ENCODE data around the gene JAKMIP2. TPM values are rescaled to one million over a fixed set of nuclear protein-coding genes. Genes with fewer than 3 reads are reported as not detected.

Gene JAKMIP2
- total RNA-seq, 1 experiment from 2014 or later, result 39.5 TPM

DNA sequence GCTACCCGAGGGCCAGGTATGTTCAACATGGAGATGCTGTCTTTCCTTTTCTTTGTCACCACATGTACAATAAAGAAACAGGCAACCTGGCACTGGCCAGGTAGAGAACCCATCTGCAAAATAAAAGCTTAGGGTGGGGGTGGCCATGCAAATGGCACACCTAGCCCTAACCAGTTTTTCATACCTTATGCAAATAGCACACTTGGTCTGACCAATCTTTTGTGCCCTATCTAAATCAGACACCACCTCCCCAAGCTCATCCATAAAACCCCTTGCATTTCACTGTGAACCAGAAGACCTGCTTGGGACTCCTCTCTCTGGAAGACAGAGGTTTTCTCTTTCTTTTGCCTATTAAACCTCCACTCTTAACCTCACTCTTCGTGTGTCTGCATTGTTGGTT lies 33.9 kb downstream of the JAKMIP2 start:
- no peak overlapping the region for H3K4me3 ChIP-seq (ENCODE audit: low read length)
- H3K36me3 ChIP-seq (ENCODE audit: insufficient read depth, low read length), result peaks cover 18% of the 10 kb centered on the region
- H2AFZ ChIP-seq (ENCODE audit: low read length), result no peak overlapping the region
- H3K4me1 ChIP-seq (ENCODE audit: low read length), result peaks cover 21% of the 10 kb centered on the region; the same call in 1 of the 2 replicates
- H3K27me3 ChIP-seq (ENCODE audit: low read length), result no peaks in the 10 kb centered on the region
- no peaks in the 10 kb centered on the region for H3K9me3 ChIP-seq (ENCODE audit: low read length)
- no peak overlapping the region for H3K9ac ChIP-seq (ENCODE audit: low read length)
- H3K9me2 ChIP-seq (replicated peaks; ENCODE audit: insufficient read depth, low read length), result no peaks in the 10 kb centered on the region
- no peaks in the 10 kb centered on the region for H4K20me1 ChIP-seq (ENCODE audit: insufficient read depth, low read depth, low read length)
- H3K4me2 ChIP-seq (ENCODE audit: low read depth, low read length, poor library complexity, severe bottlenecking), result no peak overlapping the region
- peaks cover 96% of the 10 kb centered on the region for H3K79me2 ChIP-seq (ENCODE audit: low read length)
- H3K27ac ChIP-seq (ENCODE audit: low read length), result no peak overlapping the region
- DNase-seq, result no peak

DNA sequence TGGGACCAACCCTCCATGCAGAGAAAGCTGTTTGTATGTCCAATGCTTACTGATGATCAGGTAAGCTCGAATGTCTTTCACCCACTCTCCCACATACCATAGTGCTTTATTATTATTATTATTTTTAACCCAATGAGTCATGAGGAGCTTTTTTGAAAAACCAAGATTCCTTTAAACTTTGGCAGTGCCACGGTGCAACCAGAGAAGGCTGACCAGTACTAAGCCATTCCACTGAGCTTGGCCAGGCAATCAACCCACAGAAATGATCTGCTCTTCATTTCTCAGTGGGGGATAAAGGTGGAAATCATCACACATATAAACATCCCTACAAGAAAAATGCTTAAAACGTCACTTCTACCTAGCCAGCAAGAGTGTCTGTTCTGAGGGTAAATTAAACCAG lies 35.5 kb downstream of the JAKMIP2 start:
- no peaks in the 10 kb centered on the region for H3K9me3 ChIP-seq (ENCODE audit: low read length)
- H3K27me3 ChIP-seq (ENCODE audit: low read length), result no peaks in the 10 kb centered on the region
- H3K4me2 ChIP-seq (ENCODE audit: low read depth, low read length, poor library complexity, severe bottlenecking), result no peak overlapping the region
- no peak for DNase-seq
- H3K36me3 ChIP-seq (ENCODE audit: insufficient read depth, low read length), result peaks cover 9% of the 10 kb centered on the region; the same call in 1 of the 2 replicates
- peaks cover 96% of the 10 kb centered on the region for H3K79me2 ChIP-seq (ENCODE audit: low read length)
- no peaks in the 10 kb centered on the region for H3K9me2 ChIP-seq (replicated peaks; ENCODE audit: insufficient read depth, low read length)
- H3K27ac ChIP-seq (ENCODE audit: low read length), result no peak overlapping the region
- H3K4me1 ChIP-seq (ENCODE audit: low read length), result peaks cover 21% of the 10 kb centered on the region; the same call in 1 of the 2 replicates
- no peak overlapping the region for H3K9ac ChIP-seq (ENCODE audit: low read length)
- no peak overlapping the region for H3K4me3 ChIP-seq (ENCODE audit: low read length)
- no peaks in the 10 kb centered on the region for H4K20me1 ChIP-seq (ENCODE audit: insufficient read depth, low read depth, low read length)
- no peak overlapping the region for H2AFZ ChIP-seq (ENCODE audit: low read length)

DNA sequence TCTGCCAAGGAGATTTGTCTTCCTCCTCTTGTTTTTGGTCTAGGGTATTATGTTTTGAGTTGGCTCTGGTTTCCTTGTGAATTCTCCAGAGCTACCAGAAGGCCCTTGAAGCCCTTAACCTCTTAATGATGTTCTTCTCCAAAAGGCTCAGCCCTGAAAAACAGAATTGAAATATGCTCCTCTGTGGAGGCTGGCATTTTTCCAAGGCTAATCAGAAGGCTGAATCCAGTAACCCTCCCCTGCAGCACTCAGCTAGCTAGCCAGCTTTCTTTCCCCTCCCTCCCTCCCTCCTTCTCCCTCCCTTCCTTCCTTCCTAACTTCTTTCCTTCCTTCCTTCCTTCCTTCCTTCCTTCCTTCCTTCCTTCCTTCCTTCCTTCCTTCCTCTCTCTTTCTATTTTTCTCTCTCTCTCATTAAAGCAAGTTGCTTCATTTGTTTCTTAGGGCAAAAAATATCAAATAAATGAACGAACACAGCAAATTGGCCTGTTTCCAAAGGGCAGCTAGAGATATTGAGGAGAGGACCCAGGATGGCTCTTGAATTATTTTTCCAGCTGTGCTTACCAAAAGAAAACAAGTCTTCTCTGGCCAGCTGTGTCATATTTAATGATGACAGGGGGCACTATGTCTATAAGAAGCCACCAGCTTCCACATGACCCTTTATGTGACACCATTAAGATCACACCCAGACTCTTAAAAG lies 38.7 kb downstream of the JAKMIP2 start:
- Histone ChIP-seq H3K27ac (ENCODE audit: low read length) (no peak overlapping the region), H3K4me1 (ENCODE audit: low read length) (peaks cover 22% of the 10 kb centered on the region)

DNA sequence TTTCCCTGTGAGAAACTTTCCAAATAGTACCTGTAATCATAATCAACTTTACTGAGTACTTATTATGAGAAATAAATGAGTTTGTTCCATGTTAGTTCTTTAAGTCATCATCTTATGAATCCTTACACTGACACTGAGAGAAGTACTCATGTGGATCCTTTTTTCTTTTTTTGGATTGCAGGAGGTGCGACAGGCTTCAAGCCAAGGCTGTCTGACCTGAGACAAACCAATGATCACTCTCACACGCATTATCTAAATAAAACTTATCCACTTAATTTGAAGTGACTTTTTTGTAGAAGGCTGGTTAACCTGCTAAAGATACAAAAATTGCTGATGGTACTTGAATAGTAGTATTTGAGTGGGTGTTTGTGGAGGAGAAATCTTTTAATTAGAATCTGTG lies 39.5 kb downstream of the JAKMIP2 start:
- Histone ChIP-seq H3K9ac (ENCODE audit: low read length) (no peak overlapping the region), H3K27me3 (ENCODE audit: low read length) (no peaks in the 10 kb centered on the region), H4K20me1 (ENCODE audit: insufficient read depth, low read depth, low read length) (no peaks in the 10 kb centered on the region), H3K4me1 (ENCODE audit: low read length) (peaks cover 20% of the 10 kb centered on the region), H3K4me2 (ENCODE audit: low read depth, low read length, poor library complexity, severe bottlenecking) (no peak overlapping the region), H3K9me2 (replicated peaks; ENCODE audit: insufficient read depth, low read length) (no peaks in the 10 kb centered on the region), H3K9me3 (ENCODE audit: low read length) (no peaks in the 10 kb centered on the region), H3K27ac (ENCODE audit: low read length) (no peak overlapping the region), H3K4me3 (ENCODE audit: low read length) (no peak overlapping the region), H3K79me2 (ENCODE audit: low read length) (peaks cover 91% of the 10 kb centered on the region), H3K36me3 (ENCODE audit: insufficient read depth, low read length) (no peaks in the 10 kb centered on the region), H2AFZ (ENCODE audit: low read length) (no peak overlapping the region)
- no peak for DNase-seq

More for the DNA sequence above, 38.7 kb downstream of the JAKMIP2 start:
- no peaks in the 10 kb centered on the region for H4K20me1 ChIP-seq (ENCODE audit: insufficient read depth, low read depth, low read length)
- no peaks in the 10 kb centered on the region for H3K36me3 ChIP-seq (ENCODE audit: insufficient read depth, low read length)
- H3K27me3 ChIP-seq (ENCODE audit: low read length), result no peaks in the 10 kb centered on the region
- no peak overlapping the region for H3K9ac ChIP-seq (ENCODE audit: low read length)
- no peak overlapping the region for H2AFZ ChIP-seq (ENCODE audit: low read length)
- H3K79me2 ChIP-seq (ENCODE audit: low read length), result peaks cover 92% of the 10 kb centered on the region
- no peak overlapping the region for H3K4me2 ChIP-seq (ENCODE audit: low read depth, low read length, poor library complexity, severe bottlenecking)
- H3K9me3 ChIP-seq (ENCODE audit: low read length), result no peaks in the 10 kb centered on the region
- no peaks in the 10 kb centered on the region for H3K9me2 ChIP-seq (replicated peaks; ENCODE audit: insufficient read depth, low read length)
- no peak overlapping the region for H3K4me3 ChIP-seq (ENCODE audit: low read length)
- DNase-seq, result no peak

DNA sequence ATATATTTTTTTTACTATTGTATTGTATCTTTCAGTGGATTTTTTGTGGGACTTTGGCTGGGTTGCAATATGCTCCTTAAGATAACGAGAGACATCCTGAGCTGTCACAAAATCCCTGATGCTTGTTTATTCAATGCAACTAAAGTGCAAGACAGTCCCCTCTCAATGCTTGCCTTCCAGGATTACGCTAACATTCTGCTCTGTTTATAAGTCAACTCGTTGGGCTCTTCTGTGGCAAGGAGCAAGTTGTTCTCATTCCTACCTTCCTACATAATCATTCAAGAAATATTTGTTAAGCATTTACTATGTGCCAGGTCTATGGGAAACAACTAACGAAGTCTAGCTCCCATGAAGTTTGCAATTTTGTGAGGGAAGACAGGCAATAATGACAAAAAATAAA lies 40.4 kb downstream of the JAKMIP2 start:
- Histone ChIP-seq H3K4me3 (ENCODE audit: low read length) (no peak overlapping the region), H3K27me3 (ENCODE audit: low read length) (no peaks in the 10 kb centered on the region), H3K9me2 (replicated peaks; ENCODE audit: insufficient read depth, low read length) (no peaks in the 10 kb centered on the region), H4K20me1 (ENCODE audit: insufficient read depth, low read depth, low read length) (no peaks in the 10 kb centered on the region), H3K4me2 (ENCODE audit: low read depth, low read length, poor library complexity, severe bottlenecking) (no peak overlapping the region), H3K36me3 (ENCODE audit: insufficient read depth, low read length) (no peaks in the 10 kb centered on the region), H2AFZ (ENCODE audit: low read length) (no peak overlapping the region), H3K9me3 (ENCODE audit: low read length) (no peaks in the 10 kb centered on the region), H3K4me1 (ENCODE audit: low read length) (peaks cover 15% of the 10 kb centered on the region), H3K9ac (ENCODE audit: low read length) (no peak overlapping the region), H3K27ac (ENCODE audit: low read length) (no peak overlapping the region), H3K79me2 (ENCODE audit: low read length) (peaks cover 91% of the 10 kb centered on the region)
- no peak for DNase-seq

DNA sequence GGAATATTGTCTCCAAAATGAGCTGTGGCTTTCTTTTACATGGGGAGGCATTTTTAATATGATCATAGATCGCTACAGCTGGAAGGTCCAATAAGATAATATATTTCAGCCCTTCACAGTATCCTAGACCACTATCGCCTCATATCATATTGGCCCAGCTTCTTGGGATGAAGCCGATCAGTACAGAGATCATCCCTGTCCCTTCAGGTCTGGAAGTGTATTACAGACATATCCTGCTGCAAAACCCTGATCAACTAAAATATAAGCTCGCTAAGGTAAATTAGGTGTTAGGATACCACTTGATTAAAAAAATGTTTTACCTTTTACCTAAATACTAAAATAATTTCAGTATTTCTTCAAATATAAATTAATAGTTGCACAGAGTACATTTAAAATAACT lies 41.7 kb downstream of the JAKMIP2 start:
- H3K9me3 ChIP-seq (ENCODE audit: low read length), result no peaks in the 10 kb centered on the region
- peaks cover 15% of the 10 kb centered on the region for H3K4me1 ChIP-seq (ENCODE audit: low read length)
- no peak overlapping the region for H3K4me2 ChIP-seq (ENCODE audit: low read depth, low read length, poor library complexity, severe bottlenecking)
- no peak overlapping the region for H2AFZ ChIP-seq (ENCODE audit: low read length)
- H3K79me2 ChIP-seq (ENCODE audit: low read length), result peaks cover 90% of the 10 kb centered on the region
- H3K27me3 ChIP-seq (ENCODE audit: low read length), result no peaks in the 10 kb centered on the region
- no peak overlapping the region for H3K9ac ChIP-seq (ENCODE audit: low read length)
- H3K27ac ChIP-seq (ENCODE audit: low read length), result no peak overlapping the region
- no peak for DNase-seq
- H3K36me3 ChIP-seq (ENCODE audit: insufficient read depth, low read length), result no peaks in the 10 kb centered on the region
- H3K9me2 ChIP-seq (replicated peaks; ENCODE audit: insufficient read depth, low read length), result no peaks in the 10 kb centered on the region
- no peak overlapping the region for H3K4me3 ChIP-seq (ENCODE audit: low read length)
- no peaks in the 10 kb centered on the region for H4K20me1 ChIP-seq (ENCODE audit: insufficient read depth, low read depth, low read length)

DNA sequence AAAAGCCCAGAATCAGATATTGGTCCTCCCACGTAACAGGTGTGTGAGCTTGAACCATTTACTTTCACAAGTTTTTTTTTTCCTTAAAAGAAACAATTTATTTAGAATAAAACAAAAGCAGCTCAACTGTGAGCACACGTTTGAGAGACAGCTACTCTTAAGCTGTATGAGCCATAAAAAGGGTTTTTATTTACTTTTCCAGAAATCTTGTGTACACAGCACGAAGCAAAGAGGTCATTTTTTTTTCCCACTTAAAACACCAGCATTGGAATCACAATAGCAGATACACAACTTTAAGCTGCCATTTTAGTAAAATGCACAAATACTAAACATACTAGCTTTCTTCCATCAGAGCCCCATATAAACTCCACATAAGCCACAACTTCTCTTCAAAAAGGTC lies 44.6 kb downstream of the JAKMIP2 start:
- Histone ChIP-seq H3K4me1 (ENCODE audit: low read length) (peaks cover 11% of the 10 kb centered on the region), H3K4me3 (ENCODE audit: low read length) (no peak overlapping the region), H3K79me2 (ENCODE audit: low read length) (peaks cover 86% of the 10 kb centered on the region), H3K27ac (ENCODE audit: low read length) (no peak overlapping the region), H3K9me3 (ENCODE audit: low read length) (no peaks in the 10 kb centered on the region), H3K4me2 (ENCODE audit: low read depth, low read length, poor library complexity, severe bottlenecking) (no peak overlapping the region), H3K36me3 (ENCODE audit: insufficient read depth, low read length) (no peaks in the 10 kb centered on the region; the same call in 1 of the 2 replicates), H3K9ac (ENCODE audit: low read length) (no peak overlapping the region), H3K9me2 (replicated peaks; ENCODE audit: insufficient read depth, low read length) (no peaks in the 10 kb centered on the region), H3K27me3 (ENCODE audit: low read length) (no peaks in the 10 kb centered on the region), H2AFZ (ENCODE audit: low read length) (no peak overlapping the region), H4K20me1 (ENCODE audit: insufficient read depth, low read depth, low read length) (no peaks in the 10 kb centered on the region)
- DNase-seq, result no peak

DNA sequence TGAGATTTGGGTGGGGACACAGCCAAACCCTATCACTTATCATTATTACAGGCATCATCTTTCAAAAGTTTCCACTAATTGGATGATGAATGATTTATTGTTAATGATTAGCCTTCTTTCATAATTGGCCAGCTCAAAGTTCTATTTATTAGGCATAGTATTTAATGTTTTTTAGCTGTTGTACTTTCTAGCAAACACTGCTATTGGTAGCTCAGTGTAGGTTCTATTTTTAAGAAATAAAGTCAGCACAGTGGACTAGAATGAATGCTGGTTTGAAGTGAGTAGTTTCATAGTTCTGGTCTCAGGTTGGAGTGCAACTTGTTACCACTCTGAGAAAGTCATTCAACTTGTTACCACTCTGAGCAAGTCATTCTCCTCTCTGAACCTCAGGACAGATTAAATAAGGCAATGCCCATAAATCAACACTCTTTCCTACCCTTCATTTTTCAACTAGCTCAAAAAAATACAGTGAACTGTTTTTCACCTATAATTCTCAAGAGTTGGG lies 46.9 kb downstream of the JAKMIP2 start:
- DNase-seq, result no peak
- H3K4me3 ChIP-seq (ENCODE audit: low read length), result no peak overlapping the region
- H3K4me1 ChIP-seq (ENCODE audit: low read length), result peaks cover 13% of the 10 kb centered on the region
- H2AFZ ChIP-seq (ENCODE audit: low read length), result no peak overlapping the region
- peaks cover 90% of the 10 kb centered on the region for H3K79me2 ChIP-seq (ENCODE audit: low read length)
- no peaks in the 10 kb centered on the region for H4K20me1 ChIP-seq (ENCODE audit: insufficient read depth, low read depth, low read length)
- no peak overlapping the region for H3K4me2 ChIP-seq (ENCODE audit: low read depth, low read length, poor library complexity, severe bottlenecking)
- H3K27me3 ChIP-seq (ENCODE audit: low read length), result no peaks in the 10 kb centered on the region
- H3K36me3 ChIP-seq (ENCODE audit: insufficient read depth, low read length), result no peaks in the 10 kb centered on the region; the same call in 1 of the 2 replicates
- no peaks in the 10 kb centered on the region for H3K9me2 ChIP-seq (replicated peaks; ENCODE audit: insufficient read depth, low read length)
- H3K9ac ChIP-seq (ENCODE audit: low read length), result no peak overlapping the region
- no peak overlapping the region for H3K27ac ChIP-seq (ENCODE audit: low read length)
- no peaks in the 10 kb centered on the region for H3K9me3 ChIP-seq (ENCODE audit: low read length)

Data from Karpas-422 (cell line).